Loucy (cell line): ENCODE results near the gene SHC3.

Source experiments
- EZH2phosphoT487 ChIP-seq: fragments of 200-600 bp; IDR thresholded peaks from 2 replicates; pipeline ENCODE4 v1.6.1; 2018; ENCODE audit warnings: antibody characterized with exemption, mild to moderate bottlenecking, moderate library complexity, borderline replicate concordance
- TF ChIP-seq, protein P1 (sequence below): fragments of 200-600 bp; sonication (generic); conservative IDR thresholded peaks from 2 replicates; pipeline ENCODE4 v1.5.1; 2014; ENCODE audit warnings: mild to moderate bottlenecking, antibody characterized with exemption, low read length

DNA sequence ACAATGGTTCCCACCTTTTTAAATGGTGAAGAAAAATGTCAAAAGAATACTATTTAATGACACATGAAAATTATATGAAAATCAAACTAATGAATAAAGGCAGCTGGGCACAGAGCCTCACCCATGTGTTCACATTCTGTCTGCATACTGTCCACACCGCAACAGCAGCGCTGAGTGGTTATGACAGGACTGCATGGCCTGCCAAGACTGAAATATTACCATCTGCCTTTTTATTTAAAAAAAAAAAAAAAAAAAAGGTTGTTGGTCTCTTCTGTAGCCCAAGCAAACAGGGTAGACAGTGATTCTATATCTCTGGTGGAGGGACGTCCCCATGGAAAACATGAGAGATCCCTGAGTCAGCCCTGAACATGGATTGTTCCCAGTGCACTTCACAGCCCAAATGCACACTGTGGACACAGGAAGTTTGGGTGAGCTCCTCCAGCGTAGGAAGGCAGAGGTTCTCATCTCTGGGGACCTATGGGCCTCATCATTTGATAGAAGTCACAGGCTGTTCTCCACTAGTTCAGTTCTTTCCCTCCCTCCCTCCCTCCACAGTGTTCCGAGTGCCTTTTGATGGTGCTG is 44.9 kb upstream of the SHC3 start:
- no peak for TF ChIP-seq EZH2phosphoT487
- TF ChIP-seq, protein P1, sequence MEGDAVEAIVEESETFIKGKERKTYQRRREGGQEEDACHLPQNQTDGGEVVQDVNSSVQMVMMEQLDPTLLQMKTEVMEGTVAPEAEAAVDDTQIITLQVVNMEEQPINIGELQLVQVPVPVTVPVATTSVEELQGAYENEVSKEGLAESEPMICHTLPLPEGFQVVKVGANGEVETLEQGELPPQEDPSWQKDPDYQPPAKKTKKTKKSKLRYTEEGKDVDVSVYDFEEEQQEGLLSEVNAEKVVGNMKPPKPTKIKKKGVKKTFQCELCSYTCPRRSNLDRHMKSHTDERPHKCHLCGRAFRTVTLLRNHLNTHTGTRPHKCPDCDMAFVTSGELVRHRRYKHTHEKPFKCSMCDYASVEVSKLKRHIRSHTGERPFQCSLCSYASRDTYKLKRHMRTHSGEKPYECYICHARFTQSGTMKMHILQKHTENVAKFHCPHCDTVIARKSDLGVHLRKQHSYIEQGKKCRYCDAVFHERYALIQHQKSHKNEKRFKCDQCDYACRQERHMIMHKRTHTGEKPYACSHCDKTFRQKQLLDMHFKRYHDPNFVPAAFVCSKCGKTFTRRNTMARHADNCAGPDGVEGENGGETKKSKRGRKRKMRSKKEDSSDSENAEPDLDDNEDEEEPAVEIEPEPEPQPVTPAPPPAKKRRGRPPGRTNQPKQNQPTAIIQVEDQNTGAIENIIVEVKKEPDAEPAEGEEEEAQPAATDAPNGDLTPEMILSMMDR: no peak
